NB4 (cell line): Measurements from ENCODE around the gene TRIM74.
"Not testable (repeated sequence)": the region's sequence is repeated elsewhere in the genome, so short reads cannot be mapped to it uniquely, and the experiment has no call there.

Source experiments
- MAX ChIP-seq: IDR thresholded peaks from 2 replicates; pipeline ENCODE4 v1.6.1; 2011; ENCODE audit warnings: low read depth, low read length
- POLR2A ChIP-seq: IDR thresholded peaks from 2 replicates; pipeline ENCODE4 v1.6.1; 2011; ENCODE audit warnings: mild to moderate bottlenecking; ENCODE audit not compliant: insufficient read length; ENCODE audit errors: extremely low read depth
- TF ChIP-seq, protein P1 (sequence below): IDR thresholded peaks from one replicate; pipeline ENCODE4 v1.5.1; 2012; ENCODE audit warnings: low read depth, low read length

- TF ChIP-seq, protein P1, sequence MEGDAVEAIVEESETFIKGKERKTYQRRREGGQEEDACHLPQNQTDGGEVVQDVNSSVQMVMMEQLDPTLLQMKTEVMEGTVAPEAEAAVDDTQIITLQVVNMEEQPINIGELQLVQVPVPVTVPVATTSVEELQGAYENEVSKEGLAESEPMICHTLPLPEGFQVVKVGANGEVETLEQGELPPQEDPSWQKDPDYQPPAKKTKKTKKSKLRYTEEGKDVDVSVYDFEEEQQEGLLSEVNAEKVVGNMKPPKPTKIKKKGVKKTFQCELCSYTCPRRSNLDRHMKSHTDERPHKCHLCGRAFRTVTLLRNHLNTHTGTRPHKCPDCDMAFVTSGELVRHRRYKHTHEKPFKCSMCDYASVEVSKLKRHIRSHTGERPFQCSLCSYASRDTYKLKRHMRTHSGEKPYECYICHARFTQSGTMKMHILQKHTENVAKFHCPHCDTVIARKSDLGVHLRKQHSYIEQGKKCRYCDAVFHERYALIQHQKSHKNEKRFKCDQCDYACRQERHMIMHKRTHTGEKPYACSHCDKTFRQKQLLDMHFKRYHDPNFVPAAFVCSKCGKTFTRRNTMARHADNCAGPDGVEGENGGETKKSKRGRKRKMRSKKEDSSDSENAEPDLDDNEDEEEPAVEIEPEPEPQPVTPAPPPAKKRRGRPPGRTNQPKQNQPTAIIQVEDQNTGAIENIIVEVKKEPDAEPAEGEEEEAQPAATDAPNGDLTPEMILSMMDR = peak; percentile 8
- TF ChIP-seq POLR2A, MAX: not testable (repeated sequence)
Measured at GRCh38 chr7:72946130-72946745, 23.0 kb downstream of the TRIM74 start.
